ENCODE results near the gene SLC9C1.

DNA sequence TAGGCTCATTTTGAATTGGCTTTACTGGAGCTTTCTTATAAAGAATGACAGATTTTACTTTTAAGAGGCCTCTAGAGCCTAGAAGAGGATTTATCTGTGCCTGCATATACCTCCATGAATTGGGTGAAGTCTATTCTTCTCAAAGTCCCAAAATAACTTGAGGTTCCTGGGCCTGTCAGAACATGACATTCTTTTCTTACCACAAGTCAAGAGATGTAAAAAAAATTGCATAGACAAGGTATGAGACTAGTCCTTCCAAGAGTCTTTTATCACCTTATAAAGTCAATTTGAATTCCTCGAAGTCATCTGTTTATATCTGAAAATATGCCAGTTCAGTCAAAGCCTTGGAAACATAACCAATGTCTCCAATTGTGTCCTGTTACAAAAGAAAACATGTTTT, 21.8 kb upstream of the SLC9C1 start:
- TF ChIP-seq POLR2A (IDR thresholded peaks at IDR 0.05) (no peak), CTCF (IDR thresholded peaks at IDR 0.05) (no peak)
